ENCODE measurements around the gene KIAA1217.

DNA sequence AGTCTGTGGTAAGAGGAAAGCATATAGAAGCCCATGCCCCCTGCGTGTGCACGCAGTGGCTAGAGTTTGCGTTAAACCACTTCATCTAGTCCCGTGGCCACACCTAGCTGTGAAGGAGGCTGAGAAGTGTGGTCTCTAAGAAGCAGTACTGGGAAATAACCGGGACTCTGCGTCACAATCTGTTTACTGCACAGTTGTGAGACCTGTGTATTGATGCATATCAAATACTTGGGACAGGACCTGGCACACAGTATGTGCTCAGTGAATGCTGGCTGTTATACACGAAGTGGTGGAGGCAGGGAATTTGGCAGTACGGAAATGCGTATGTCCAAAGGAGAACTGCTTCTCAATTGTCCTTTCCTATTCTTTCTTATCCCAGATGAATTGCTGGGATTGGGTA lies 365.2 kb downstream of the KIAA1217 start:
- TF ChIP-seq POLR2AphosphoS5 (IDR thresholded peaks at IDR 0.05; ENCODE audit: low read depth, low read length) (no peak), FOXJ3 (CRISPR knock-in tag; IDR thresholded peaks at IDR 0.05) (no peak), CTCF (IDR thresholded peaks at IDR 0.05) (no peak), YY1 (IDR thresholded peaks at IDR 0.05; ENCODE audit: low read depth) (no peak), EP300 (IDR thresholded peaks at IDR 0.05; ENCODE audit: borderline replicate concordance in 1 of 2, low read depth in 1 of 2, low read length in 1 of 2) (no peak), TAF1 (IDR thresholded peaks at IDR 0.05; ENCODE audit: borderline replicate concordance, low read depth, low read length) (no peak)
